Globus pallidus (tissue), 1 donor: ENCODE data around the gene TDO2.
"Not testable (repeated sequence)": the region's sequence is repeated elsewhere in the genome, so short reads cannot be mapped to it uniquely, and the experiment has no call there.

Experiments
- DNase-seq: peaks from one replicate; pipeline ENCODE4 v3.0.0-alpha.2; 2015; ENCODE audit warnings: low spot score

TDO2 gene

DNA sequence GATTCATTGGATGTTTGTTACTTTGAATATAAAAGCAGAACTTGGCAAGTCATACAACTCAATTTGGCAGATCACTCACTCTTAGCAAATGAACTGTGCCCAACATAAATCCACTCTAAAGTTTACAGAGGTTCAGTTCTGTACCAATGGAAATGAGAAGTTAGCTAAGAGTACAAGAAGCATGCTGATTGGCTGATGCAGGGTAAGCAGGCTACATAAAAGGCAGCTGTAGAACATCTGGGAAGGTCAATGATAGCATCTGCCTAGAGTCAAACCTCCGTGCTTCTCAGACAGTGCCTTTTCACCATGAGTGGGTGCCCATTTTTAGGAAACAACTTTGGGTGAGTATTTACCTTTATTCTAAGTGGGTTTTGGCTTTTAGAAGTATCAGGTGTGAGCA lies at the start of gene TDO2:
TDO2 (plus strand) TSS at position 244 of the 400 bp plus-strand sequence; CDS start at position 307, 63 bp downstream.
- no peak for DNase-seq

DNA sequence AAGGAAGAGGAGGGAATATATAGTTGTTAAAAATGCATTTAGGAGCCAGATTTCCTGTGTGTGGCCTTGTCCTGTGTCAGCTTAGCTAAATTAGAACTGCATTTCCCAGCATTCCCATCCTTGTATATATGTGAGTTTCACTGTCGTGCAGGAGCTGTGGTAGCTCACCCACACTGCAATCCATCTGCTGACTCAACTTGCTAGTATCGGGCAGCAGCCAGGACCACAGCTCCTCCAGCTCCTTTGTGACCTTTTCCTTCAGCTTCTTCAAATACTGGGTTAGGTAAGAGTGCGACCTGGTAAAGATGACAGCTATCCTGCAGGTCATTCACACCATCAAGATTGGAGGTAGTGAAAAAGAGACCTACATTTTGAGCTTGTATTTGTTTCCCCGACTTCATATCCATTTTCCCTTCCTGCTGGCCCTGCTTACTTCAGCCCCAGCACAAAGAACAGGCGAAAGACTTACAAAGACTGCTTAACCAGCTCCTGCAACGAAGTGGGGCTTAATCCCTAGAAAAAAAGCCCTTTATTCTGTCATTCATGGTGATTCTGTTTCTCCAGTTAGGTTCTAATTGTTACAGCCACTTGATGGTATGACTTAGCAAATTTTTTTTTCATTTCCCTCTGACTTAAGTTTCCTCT lies 48.8 kb upstream of the TDO2 start:
- no peak for DNase-seq

DNA sequence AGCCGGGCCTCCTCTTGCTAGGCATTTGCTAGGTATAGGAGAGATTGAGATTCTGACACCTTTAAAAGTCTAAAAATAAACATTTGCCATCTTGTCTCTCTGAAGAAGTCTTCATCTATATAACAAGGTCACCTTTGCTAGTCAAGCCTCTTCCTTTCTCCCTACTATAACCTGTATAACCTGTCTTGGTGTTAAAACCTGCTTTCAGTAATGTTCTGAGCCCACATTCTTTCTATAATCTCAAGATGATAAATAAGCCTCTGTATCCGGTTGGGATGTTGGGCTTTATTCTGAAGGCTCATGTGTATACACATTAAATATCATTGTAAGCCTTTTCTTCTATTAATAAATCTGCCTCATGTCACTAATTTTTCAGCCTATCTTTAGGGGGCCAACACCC lies 47.6 kb upstream of the TDO2 start:
- DNase-seq = no peak

DNA sequence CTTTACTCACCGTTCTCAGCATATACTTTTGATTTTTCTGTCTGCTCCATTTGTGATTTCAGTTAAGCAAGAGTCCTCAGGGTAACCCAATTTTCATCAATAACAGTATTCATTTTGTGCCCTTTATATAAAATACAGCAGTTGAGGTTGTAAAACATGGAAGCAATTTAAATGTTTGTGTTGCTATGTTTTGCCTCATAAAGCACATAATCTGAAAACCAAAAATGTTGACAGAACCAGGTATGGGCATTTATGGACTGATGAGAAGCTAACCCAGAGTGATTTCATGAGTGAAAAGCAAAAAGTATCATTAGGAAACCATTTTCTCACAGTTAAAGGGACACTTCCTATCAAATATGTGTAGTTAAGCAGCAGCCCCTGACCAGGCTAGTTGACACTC lies 37.3 kb upstream of the TDO2 start, which contains the start of gene ASIC5:
ASIC5 (minus strand) TSS at position 101 of the 400 bp plus-strand sequence; CDS start at position 50, 51 bp downstream.
- no peak for DNase-seq

DNA sequence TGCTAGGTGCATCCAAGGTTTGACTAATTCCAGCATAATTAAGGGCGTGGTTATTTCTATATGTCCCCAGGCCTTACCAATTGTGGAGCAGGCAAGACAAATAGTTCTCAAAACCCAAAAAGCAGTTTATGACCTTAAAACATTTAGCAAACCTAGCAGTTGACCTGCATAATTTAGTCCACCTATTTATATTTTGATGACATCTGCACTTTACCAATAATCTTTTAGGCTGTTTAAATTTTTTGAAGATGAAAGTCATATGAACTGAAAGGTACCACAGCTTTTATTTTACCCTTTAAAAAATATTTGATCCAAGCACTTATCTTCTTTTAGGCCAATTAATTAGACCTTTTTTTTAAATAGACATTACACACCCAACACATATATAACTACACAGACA lies 27.6 kb upstream of the TDO2 start:
- DNase-seq = no peak

DNA sequence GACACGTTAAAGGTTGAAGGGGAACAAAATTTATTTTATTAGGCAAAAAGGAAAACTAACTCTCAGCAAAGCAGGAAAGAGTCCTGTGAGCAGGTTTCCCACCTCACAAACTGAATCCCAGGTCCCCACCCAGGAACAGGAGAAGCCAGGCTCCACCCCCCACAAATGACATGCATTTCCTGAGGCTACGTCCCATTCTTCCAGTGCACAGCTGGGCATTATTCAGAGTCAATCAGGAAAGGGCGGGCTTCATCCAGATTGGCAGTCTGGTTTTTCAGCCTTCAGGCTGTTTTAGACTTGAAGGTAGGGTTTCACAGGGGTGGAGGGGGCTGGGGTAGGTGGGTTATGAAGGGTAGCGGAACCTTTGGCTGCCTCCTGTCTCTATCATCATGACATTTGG lies 25.5 kb upstream of the TDO2 start:
- no peak for DNase-seq

DNA sequence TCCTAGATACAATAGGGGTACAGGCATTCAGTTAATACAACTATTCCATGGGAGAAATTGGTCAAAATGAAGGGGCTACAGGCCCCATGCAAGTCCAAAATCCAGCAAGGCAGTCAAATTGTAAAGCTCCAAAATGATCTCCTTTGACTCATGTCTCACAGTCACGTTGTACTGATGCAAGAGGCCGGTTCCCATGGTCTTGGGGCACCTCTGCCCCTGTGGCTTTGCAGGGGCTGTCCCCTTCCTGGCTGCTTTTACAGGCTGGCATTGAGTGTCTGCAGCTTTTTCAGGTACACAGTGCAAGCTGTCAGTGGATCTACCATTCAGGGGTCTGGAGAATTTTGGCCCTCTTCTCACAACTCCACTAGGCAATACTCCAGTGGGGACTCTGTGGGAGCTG lies 24.9 kb upstream of the TDO2 start:
- DNase-seq = no peak

DNA sequence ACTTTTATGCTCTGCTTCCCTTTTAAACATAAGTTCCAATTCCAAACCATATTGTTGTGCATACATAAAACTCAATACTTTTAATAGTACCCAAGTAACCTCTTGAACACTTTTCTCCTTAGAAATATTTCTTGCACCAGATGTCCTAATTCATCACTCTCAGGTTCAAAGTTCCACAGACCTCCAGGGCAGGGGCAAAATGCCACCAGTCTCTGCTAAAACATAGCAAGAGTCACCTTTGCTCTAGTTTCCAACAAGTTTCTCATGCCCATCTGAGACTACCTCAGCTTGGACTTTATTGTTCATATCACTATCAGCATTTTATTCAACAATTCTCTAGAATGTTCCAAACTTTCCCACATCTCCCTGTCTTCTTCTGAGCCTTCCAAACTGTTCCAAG lies 23.7 kb upstream of the TDO2 start:
- DNase-seq = no peak

DNA sequence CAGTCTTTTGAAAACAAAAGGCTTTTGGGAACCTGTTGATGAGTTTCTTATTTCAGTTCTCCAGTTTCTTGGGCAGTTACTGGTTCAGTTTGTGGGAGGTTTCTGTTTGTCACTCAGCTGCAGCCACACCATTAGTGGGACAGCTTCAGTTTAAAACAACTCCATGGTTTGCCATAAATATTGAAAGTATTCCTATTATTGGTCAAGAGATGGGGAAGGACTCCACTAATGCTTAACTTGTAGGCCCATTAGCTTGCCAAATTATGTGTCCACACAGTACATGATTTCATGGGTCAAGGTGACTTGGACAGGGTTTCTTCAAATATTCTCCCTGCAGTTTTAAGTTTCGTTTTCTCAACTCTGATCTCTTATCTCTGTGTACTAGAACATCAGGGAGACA lies 21.9 kb upstream of the TDO2 start:
- no peak for DNase-seq

DNA sequence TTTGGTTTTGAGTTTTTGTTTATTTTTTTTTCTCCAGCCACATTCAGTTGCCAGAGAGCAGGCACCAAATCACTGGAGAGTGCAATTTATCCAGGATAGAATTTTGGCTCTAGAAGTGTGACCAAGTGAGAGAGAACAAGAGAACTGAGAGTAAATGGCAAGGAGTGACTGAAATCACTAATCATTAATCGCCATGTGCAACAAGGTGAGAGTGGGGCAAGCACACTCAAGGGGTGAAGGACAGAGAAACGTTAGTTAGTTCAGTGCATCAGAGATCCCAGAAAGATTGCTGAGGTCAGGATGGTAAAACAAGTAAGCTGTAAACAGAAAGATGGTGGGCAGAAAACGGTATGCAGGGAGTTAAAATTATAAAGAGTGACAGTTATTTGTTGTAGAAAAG lies 19.6 kb upstream of the TDO2 start:
- DNase-seq = no peak

DNA sequence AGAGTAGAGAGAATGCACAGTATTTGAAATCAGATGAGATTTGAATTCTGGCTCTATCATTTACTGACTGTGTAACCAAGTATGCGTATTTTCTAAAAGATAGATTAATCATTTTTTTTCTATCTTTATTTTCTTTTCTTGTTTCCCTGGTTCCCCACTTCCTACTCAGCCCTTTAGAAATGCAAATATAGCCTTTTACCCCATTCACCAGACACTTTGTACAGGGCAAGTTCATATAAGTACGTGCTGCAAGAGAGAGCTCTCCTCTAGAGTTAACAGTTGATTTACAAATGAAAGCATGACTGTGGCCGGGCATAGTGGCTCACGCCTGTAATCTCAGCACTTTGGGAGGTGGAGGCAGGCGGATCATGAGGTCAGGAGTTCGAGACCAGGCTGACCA lies 17.8 kb upstream of the TDO2 start:
- DNase-seq = no peak

DNA sequence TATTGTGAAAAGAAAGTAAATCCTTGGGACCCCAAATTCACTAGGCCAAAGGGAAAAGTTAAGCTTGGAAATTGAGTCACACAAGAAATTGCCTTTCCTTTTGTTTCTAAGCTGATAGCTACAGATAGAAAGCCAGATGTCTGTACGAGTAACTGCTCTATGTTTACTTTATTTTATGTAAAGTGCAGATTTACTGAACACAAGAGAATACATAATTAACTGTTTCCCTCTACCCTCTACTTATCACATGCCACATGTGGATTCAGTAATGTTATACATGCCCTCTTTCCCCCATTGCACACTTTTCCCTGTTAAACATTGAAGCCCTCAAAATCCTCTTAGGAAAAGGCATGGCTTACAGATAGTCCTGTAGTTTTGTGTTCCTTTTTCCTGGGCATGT lies 16.5 kb upstream of the TDO2 start:
- DNase-seq = no peak

DNA sequence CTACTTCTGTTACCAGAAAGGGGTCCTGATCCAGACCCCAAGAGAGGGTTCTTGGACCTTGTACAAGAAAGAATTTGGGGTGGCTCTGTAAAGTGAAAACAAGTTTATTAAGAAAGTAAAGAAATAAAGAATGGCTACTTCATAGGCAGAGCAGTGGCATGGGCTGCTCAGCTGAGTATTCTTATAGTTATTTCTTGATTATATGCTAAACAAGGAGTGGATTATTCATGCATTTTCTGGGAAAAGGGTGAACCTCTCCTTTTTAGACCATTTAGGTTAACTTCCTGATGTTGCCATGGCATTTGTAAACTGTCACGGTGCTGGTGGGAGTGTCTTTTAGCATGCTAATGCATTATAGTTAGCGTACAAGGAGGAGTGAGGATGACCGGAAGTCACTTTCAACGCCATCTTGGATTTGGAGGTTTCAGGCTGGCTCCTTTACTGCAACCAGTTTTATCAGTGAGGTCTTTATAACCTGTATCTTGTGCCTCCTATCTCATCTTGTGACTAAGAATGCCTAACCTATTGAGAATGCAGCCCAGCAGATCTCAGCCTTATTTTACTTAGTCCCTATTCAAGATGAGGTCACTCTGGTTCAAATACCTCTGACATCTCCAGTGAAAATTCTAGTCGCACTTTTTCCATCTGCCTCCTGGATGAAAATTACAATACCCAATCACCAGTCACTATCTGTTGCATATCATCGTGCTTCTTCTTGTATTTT lies 15.5 kb upstream of the TDO2 start:
- no peak for DNase-seq

DNA sequence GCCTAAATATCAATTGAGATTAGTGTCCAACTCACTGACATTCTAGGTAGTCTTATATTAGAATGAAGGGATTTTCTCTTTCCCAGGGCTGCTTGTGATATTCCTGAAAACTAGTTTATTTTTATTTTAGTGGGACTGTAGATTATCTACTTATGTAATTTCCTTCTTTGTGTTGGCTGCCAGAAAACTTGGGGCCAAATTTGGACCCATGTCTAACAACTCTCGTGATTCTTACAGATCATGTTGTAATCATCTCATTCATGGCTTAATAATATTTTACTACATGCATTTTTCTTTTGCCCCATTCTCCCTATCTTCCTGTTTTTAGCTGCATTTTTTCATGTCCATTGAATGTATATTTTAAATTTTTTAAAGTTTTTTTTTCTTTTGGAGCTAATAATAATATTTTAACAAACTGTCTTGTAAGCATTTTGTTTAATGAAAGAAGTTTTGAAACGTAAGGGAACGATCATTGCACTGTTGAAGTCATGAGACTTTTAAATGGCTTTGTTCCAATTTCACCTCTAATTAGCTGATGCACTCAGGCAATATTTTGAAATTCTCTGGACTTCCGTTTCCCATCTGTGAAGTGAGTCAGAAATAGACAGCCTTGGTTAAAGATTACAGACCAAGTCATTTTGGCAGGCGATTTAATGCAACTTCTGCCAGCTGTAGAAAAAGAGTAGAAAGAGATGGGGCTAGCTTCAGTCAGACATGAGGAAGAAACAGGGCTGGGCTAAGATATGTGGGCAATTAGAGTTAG lies 14.3 kb upstream of the TDO2 start:
- no peak for DNase-seq

DNA sequence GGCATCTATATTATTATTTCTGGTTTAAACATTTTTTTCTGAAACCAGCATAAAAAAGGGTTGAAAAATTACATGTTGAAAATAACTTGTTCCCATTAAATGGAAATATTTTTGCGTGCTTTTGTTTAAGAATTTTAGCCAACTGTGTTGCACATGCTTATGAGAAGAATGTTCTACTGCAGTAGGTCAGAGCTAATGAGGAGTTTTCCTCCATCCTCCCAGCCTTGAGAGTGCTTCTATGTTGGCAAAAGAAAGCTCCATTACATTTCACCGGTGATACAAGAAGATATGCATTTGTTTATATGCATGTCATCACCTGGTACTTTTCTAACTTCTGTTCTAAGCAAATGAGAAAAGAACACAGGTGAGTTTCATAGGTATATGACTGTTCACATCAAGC lies 13.6 kb upstream of the TDO2 start:
- no peak for DNase-seq

DNA sequence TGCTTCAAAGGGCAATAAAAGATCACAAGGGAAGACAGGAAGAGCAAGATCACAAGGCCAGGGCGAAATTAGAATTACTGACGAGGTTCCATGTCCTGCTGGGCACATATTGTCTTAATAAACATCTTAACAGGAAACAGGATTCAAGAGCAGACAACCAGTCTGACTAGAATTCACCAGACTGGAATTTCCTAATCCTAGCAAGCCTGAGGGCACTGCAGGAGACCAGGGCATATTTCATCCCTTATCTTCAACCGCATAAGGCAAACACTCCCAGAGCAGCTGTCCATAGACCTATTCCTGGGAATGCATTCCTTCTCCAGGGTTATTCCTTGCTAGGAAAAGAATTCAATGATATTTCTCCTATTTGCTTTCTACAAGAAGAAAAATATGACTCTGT lies 12.4 kb upstream of the TDO2 start:
- no peak for DNase-seq

DNA sequence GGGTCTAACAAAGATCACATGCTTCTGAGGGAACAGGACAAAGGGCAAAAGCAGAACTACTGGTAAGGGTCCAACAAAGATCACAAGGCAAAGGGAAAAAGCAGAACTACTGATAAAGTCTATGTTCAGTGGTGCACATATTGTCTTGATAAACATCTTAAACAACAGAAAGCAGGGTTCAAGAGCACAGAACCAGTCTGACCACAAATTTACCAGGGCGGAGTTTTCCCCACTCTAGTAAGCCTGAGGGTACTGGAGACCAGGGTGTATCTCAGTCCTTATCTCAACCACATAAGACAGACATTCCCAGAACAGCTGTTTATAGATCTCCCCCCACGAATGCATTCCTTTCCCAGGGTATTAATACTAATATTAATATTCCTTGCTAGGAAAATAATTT lies 5.1 kb upstream of the TDO2 start:
- not testable (repeated sequence) for DNase-seq

DNA sequence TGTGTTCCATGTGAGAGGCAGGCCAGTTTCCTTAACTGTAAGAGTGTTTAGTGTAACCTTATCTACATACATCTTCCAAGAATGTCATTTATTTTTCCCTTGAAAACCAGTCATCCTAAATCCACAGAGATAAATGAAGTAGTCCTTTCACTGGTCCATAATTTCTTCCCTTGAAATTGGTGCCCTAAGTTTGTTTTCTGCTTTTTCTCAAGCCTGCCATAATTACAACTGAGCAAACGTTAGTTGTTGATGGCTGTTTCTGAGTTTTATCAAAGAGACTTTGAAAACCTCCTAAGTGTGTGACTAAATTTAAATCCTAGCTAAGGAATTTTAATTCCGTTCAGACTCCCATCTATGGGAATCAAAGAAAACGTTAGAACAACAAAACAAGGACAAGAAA lies 3.6 kb upstream of the TDO2 start:
- DNase-seq = no peak

DNA sequence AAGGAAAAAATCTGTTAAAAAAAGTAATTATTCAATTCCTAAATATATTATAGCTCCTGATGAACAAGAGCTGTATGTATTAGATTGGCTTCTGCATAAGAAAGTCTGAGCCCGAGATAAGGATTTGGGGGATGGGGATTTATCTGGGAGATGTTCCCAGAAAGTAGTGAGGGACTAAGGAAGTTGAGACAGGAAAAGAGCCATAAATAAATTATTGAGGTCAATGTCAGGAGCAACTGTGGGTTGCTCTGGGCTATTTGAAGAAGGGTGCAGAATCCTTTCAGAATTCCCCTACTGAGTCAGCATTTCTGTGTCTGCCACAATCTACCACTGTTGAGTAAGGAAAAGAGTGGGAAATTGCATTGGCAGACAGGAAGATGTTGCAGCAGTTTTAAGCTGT lies 3.1 kb upstream of the TDO2 start:
- no peak for DNase-seq

DNA sequence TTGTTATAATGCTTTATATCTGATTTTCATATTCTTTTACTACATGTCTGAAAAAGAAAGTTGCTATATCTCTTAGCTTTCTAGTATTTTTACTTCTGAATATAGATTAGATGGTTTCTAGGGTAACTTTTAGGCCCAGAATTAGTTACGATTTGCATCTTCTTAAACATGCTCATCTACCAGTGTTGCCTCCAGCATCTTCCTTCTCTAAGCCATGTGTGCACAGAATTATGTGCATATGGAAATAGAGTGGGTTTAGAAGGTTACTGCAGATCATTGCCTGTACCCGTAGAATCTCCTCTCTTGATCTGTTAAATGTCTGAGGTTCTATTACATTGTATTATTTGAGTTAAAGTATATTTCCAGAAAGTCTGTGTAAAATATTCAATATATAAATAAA lies 2.5 kb upstream of the TDO2 start:
- DNase-seq = no peak

DNA sequence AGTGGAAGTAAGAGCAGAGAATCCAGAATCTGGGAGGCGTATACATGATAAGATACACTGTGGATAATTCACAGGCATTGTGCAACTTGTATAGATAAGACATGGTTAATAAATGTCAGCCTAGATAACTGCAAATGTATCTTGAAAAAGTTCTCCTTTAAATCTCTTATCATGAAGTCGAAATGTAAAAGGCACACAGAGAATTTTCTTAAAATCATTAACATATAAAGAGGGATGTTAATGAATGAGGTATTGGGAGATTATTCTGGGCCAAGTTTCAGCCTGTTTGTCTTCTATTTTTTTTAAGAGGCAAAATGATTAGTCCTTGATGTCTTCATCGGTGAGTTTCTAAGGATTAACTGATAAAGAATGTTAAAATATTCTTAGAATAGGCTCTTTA lies 835 bp downstream of the TDO2 start:
- DNase-seq = no peak

DNA sequence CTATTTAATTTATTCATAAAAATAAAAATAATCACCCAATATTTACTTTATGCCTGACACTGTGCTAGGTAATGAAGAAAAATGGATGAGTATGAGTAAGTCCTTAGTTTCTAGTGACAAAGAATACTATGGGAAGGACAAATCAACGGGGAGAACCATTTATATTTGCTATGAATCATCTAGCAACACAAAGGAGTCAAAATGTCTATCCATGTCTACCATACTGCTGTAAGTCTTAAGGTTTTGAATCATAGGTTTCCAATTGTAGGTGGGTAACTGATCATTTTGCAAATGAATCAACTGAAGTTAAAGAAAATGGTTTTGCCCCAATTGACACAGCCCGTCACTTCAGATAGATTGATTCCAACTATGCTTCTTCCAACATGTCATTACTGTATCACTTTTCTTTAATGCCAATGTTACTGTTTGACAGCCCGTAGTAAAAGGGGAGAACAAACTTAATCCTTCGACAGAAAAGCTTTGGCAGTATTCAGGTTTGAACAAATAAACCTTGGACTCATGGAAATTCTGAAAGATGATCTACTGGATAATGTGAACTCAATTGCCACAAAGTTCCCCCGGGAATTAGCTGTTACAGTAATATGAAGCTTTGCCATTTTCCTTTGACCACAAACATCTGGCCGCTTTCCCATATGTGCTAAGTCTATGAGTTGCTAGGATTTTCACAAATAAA lies 3.2 kb downstream of the TDO2 start:
- DNase-seq = no peak

DNA sequence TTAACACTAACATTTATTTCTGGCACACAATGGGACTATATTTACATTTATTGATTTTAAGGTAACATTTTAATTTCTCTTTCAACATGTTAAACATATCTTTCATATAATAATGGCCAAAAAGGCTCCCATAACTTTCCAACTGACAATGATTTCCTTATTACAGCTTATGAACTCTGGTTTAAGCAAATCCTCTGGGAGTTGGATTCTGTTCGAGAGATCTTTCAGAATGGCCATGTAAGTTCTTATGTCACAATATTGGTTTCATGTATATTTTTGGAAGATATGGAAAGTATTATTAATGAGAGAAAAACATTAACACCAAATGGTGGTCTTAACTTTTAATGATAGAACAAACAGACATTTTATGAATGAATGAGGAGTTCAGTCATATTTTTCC lies 4.1 kb downstream of the TDO2 start:
- DNase-seq = no peak
